ENCODE measurements around the gene AMOTL2.
A peak's percentile ranks its signal among the peaks of the same experiment; 100 is the strongest.

AMOTL2 gene

DNA sequence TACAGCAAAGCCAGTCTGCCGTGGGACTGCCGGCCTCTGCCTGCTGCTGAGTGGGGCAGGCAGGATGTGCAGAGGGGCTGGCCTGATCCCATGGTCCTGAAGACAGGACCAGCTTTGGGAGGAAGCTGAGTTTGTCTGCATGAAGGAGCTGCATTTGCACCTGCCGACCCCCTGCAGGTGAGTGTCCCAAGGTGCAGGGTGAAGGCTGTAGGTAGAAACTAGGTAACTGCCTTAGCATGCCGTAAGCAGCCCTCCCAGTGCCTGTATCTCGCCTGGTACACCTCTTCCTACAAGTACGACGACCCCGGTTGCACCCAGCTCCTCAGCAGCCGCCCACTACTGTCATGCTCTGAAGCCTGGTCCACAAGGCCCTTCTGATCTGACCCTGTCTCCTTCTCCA, 34.9 kb downstream of the AMOTL2 start:
- TF ChIP-seq, protein P1, sequence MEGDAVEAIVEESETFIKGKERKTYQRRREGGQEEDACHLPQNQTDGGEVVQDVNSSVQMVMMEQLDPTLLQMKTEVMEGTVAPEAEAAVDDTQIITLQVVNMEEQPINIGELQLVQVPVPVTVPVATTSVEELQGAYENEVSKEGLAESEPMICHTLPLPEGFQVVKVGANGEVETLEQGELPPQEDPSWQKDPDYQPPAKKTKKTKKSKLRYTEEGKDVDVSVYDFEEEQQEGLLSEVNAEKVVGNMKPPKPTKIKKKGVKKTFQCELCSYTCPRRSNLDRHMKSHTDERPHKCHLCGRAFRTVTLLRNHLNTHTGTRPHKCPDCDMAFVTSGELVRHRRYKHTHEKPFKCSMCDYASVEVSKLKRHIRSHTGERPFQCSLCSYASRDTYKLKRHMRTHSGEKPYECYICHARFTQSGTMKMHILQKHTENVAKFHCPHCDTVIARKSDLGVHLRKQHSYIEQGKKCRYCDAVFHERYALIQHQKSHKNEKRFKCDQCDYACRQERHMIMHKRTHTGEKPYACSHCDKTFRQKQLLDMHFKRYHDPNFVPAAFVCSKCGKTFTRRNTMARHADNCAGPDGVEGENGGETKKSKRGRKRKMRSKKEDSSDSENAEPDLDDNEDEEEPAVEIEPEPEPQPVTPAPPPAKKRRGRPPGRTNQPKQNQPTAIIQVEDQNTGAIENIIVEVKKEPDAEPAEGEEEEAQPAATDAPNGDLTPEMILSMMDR (IDR thresholded peaks at IDR 0.05; ENCODE audit: borderline replicate concordance, insufficient read depth, low read depth, low read length): 0 out of 2 replicates have a peak, but pooled peaks have one; percentile 12
- no peak overlapping the region for H3K4me3 ChIP-seq (ENCODE audit: low read depth, low read length)

DNA sequence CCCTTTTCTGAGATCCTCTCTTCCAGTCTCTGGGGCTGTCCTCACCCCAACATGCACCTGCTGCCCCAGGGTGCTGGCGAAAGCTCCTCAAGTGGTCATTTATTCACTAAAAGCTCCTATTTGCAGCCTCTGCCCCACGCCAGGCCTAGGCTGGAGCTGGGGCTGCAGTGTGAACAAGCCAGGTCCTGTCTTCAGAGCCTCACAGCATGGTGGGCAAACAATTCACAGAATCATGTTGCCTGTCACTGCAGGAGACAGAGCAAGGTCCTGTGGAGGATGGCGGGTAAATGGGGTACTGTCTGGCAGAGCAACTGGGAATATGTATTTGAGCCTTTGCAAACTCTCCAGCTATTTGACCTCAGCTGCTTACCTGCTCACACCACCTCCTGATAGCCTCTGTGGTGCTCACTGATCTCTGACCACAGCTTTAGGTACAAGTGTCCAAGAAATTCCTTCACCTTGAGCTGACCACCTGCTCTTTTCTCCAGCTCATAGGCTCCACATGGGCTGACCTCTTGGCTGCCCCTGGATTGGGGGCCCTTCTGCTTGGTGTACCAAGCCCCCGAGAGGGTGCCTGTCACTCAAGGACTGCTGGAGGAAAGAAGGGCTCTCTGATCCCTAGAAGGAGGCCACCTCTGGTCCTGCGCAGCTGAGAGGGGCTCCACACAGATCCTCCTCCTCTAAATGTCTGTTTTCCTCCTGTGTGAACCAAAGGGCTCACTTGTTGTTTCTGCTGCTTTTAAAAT, 35.6 kb downstream of the AMOTL2 start:
- TF ChIP-seq, protein P1 (IDR thresholded peaks at IDR 0.05; ENCODE audit: borderline replicate concordance, insufficient read depth, low read depth, low read length): no peak
- no peak overlapping the region for H3K4me3 ChIP-seq (ENCODE audit: low read depth, low read length)

DNA sequence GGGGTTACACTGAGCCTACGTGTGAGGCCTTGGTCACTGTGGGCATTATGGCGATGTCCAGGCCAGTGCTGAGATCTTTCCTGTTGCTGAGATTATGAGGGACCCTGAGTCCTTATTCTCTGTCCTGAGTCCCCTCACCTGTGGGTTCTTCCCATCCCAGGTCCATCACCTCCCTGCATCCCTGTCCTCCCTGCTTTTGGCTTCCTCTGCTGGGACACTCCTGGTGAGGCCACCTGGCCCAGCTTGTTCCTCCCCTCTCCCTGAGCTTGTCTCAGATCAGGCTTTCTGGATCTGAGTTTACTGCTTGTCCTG, 36.1 kb downstream of the AMOTL2 start:
- TF ChIP-seq, protein P1 (IDR thresholded peaks at IDR 0.05; ENCODE audit: borderline replicate concordance, insufficient read depth, low read depth, low read length): no peak
- H3K4me3 ChIP-seq (ENCODE audit: low read depth, low read length): no peak overlapping the region

DNA sequence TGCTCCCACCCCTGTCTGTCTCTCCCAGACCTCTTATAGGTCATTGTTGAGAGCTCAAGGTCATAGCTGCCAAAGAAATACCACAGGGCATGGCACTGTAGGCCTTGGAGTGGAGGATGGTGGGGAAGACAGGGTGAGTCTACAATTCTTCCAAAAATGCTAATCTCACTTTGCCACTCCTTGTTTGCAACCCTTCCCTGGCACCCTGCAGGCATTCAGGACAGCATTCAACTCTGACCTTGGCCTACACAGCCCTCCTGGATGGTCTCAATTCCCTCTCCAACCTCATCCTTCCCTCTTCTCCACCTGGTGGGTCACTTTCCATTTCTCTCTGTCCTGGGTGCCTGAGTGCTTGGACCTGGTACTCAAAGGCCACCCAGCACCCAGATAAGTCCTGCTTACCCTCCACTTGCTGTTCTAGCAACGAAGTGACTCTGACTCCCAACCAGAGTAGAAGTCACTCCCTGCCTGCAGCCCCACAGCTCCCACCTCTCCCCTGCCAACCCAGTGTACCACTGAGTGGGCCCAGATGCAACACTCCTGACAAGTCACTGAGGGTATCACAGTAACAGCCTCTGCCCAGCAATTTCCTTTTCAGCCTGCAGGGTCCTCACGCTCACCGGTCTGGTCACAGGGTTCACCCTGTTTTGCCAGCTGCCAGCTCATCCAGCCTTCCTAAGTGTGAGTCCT, 36.6 kb downstream of the AMOTL2 start:
- TF ChIP-seq, protein P1 (IDR thresholded peaks at IDR 0.05; ENCODE audit: borderline replicate concordance, insufficient read depth, low read depth, low read length): peak; percentile 10; the same call in 1 of the 2 replicates

DNA sequence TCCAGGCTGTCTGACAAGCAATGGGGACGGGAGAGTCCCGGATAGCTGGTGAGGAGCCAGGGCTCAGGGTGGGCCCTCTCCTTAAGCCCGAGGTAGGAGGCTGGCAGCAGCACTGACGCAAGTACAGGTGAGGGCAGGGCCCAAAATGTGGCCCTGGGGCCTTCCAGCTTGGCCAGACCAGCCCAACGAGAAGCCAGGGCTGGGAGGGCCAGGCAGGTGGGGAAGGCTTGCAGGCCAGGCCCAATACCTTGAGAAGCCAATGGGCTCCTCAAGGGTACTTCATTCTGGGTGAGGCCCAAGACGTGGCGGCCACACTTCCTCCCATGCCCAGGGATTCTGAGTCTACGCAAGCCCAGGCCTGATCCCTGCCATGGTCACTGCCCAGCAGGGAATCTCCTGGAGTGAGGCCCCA, 37.2 kb downstream of the AMOTL2 start:
- TF ChIP-seq, protein P1 (IDR thresholded peaks at IDR 0.05; ENCODE audit: borderline replicate concordance, insufficient read depth, low read depth, low read length): no peak
- H3K4me3 ChIP-seq (ENCODE audit: low read depth, low read length): no peak overlapping the region

More for the DNA sequence above, 36.6 kb downstream of the AMOTL2 start:
- H3K4me3 ChIP-seq (ENCODE audit: low read depth, low read length): no peak overlapping the region

DNA sequence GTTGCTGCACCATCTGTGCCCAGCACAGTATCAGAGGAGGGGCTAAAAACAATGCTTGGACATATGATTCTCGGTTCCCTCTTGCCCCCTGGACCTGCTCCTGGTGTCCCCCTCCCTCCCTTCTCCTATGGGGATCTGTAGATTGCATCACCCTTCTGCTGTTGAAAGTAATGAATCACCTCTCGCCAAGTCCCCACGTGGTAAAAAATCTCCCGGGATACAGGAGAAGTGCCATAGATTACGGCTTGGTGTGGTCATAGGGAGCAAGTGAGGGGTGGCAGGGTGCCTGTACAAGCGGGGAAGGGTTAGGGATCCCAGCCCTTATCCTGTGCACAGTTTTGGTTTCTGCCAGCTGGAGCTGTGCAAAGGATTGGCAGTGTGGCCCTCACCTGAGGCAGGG, 37.7 kb downstream of the AMOTL2 start:
- H3K4me3 ChIP-seq (ENCODE audit: low read depth, low read length): no peak overlapping the region
- TF ChIP-seq, protein P1 (IDR thresholded peaks at IDR 0.05; ENCODE audit: borderline replicate concordance, insufficient read depth, low read depth, low read length): no peak

DNA sequence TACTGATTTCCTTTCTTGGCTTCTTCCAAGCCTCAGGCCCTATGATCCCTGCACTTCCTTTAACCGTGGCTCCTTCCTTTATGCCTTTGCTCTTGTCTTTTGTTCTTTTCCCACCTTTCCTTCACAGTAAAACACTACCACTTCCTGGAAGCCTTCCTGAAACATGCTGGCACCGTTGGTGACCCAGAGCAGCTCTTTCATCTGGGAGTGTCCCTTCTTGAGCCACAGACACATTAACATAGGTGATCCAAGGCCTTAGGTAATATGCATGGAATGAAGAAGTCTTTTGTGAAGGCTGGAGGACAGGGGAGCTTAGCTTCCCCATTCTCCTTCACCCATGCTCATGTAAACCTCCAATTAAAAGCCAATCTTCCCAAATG, 39.4 kb downstream of the AMOTL2 start:
- TF ChIP-seq, protein P1 (IDR thresholded peaks at IDR 0.05; ENCODE audit: borderline replicate concordance, insufficient read depth, low read depth, low read length): no peak
- H3K4me3 ChIP-seq (ENCODE audit: low read depth, low read length): no peak overlapping the region
